Measurements from ENCODE around the gene RPS6KA2.
"Not testable (repeated sequence)": the region's sequence is repeated elsewhere in the genome, so short reads cannot be mapped to it uniquely, and the experiment has no call there.

Gene RPS6KA2

GRCh38 chr6:166529586-166529985, 97.5 kb downstream of the RPS6KA2 start:
- no peak for DNase-seq (ENCODE audit: low spot score)

- DNase-seq (ENCODE audit: low spot score) = not testable (repeated sequence)
Observed at GRCh38 chr6:166529058-166529457, 98.0 kb downstream of the RPS6KA2 start.

- DNase-seq (ENCODE audit: low spot score) = no peak
Observed at GRCh38 chr6:166527849-166528248, 99.2 kb downstream of the RPS6KA2 start.

- DNase-seq (ENCODE audit: low spot score) = no peak
Observed at GRCh38 chr6:166526937-166527336, 100.1 kb downstream of the RPS6KA2 start.

- DNase-seq (ENCODE audit: low spot score) = no peak
Observed at GRCh38 chr6:166525567-166525966, 101.5 kb downstream of the RPS6KA2 start.

GRCh38 chr6:166523782-166524559, 103.1 kb downstream of the RPS6KA2 start:
- DNase-seq (ENCODE audit: low spot score) = no peak

GRCh38 chr6:166520905-166521834, 105.9 kb downstream of the RPS6KA2 start:
- no peak for DNase-seq (ENCODE audit: low spot score)

- DNase-seq (ENCODE audit: low spot score) = no peak
Observed at GRCh38 chr6:166516251-166516884, 110.7 kb downstream of the RPS6KA2 start.

GRCh38 chr6:166515072-166515810, 111.8 kb downstream of the RPS6KA2 start:
- no peak for DNase-seq (ENCODE audit: low spot score)

GRCh38 chr6:166514196-166514595, 112.9 kb downstream of the RPS6KA2 start:
- no peak for DNase-seq (ENCODE audit: low spot score)

- no peak for DNase-seq (ENCODE audit: low spot score)
Observed at GRCh38 chr6:166512567-166512966, 114.5 kb downstream of the RPS6KA2 start.

GRCh38 chr6:166511316-166511715, 115.7 kb downstream of the RPS6KA2 start:
- DNase-seq (ENCODE audit: low spot score) = no peak

GRCh38 chr6:166509193-166509592, 117.9 kb downstream of the RPS6KA2 start:
- DNase-seq (ENCODE audit: low spot score) = no peak

GRCh38 chr6:166508726-166509125, 118.3 kb downstream of the RPS6KA2 start:
- DNase-seq (ENCODE audit: low spot score) = no peak

GRCh38 chr6:166507809-166508564, 119.1 kb downstream of the RPS6KA2 start:
- no peak for DNase-seq (ENCODE audit: low spot score)

GRCh38 chr6:166507380-166507779, 119.7 kb downstream of the RPS6KA2 start:
- DNase-seq (ENCODE audit: low spot score) = no peak

- no peak for DNase-seq (ENCODE audit: low spot score)
Observed at GRCh38 chr6:166505133-166505905, 121.7 kb downstream of the RPS6KA2 start.

- DNase-seq (ENCODE audit: low spot score) = no peak
Observed at GRCh38 chr6:166504100-166504499, 123.0 kb downstream of the RPS6KA2 start.

GRCh38 chr6:166503167-166503744, 123.8 kb downstream of the RPS6KA2 start:
- DNase-seq (ENCODE audit: low spot score) = no peak

GRCh38 chr6:166502453-166502852, 124.6 kb downstream of the RPS6KA2 start:
- DNase-seq (ENCODE audit: low spot score) = no peak
